Right kidney (tissue), 1 donor: Measurements from ENCODE around the gene CAPN9.

Source experiments
- DNase-seq: peaks from one replicate; pipeline ENCODE4 v3.0.0-alpha.2; 2016

CAPN9 gene

GRCh38 chr1:230797942-230798365, 50.8 kb downstream of the CAPN9 start:
- DNase-seq: peak; percentile 47

GRCh38 chr1:230798491-230798890, 51.3 kb downstream of the CAPN9 start:
- no peak for DNase-seq

- no peak for DNase-seq
Observed at GRCh38 chr1:230800891-230801840, 54.0 kb downstream of the CAPN9 start.

DNA sequence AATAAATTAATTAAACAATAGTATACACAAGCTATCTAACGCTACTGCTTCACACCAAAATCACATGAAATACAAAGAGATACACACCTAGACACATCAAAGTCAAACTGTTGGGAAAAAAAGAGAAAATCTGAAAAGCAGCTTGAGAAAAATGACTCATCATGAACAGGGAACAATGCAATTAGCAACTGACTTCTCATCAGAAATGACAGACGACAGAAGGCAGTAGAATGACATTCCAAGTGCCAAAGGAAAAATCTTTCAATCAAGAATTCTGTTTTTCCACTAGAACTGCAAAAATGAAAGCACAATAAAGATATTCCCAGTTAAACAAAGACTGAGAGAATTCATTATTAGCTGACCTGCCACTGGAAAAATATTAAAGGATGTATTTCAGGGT, 57.2 kb downstream of the CAPN9 start:
- DNase-seq: no peak

DNA sequence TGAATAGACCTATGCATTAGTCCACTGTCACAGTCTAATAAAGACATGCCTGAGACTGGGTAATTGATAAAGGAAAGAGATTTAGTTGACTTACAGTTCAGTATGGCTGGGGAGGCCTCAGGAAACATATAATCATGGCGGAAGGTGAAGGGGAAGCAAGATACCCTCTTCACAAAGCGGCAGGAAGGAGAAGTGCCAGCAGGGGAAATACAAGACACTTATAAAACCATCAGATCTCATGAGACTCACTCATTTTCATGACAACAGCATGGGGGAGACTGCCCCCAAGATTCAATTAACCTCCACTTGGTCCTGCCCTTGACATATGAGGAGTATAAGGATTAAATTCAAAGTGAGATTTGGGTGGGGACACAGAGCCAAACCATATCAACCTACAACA, 59.4 kb downstream of the CAPN9 start:
- DNase-seq: no peak

DNA sequence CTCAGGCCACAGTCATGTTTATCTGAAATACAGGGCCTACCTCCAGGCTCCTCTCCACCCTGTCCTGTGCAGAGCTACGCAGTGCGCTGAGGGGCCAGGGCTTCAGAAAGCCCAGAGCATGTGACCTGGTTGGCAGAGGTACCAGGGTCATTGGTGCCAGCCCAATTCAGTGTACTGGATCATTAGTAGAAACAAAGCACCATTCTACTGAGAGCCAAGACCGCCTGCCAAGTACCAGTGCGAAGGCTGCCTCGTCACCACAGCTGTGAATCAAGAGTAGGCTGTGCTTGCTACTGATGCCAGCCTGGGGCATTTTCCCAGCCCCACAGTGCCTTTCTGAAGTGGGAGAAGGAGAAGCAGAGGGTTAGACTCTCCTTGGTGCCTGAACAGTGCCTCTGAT, 59.8 kb downstream of the CAPN9 start:
- no peak for DNase-seq

DNA sequence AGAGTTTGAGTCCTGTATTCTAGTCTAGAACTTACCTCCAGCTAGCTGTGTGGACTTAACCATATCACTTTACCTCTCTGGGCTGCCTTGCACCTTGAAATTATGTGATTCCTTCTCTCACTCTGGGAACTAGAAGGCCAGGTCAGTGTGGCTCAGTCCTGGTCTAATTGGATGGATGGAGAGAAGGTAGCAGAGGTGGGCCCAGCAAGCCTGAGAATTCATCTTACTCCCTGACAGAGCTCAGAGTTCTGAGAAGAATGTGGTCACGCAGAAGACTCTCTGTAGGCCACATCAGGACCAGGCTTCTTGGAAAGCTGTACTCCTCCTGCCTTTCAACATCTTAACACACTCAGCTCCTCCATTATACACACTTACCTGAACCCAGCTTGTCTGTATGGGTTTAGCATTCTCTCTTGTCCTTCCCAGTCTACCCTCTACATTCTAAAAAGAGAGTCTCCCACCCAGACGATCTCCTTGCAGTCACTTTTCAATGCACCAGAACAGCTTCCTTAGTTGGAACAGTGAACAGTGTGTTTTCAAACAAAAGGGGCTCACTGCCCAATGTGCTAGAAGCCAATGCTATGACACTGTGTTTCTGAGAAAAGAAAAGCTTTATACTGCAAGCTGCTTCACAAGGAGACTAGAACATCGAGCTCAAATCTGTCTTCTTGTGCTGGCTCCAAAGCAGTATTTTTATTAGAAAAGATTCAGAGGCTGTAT, 60.5 kb downstream of the CAPN9 start:
- no peak for DNase-seq

- no peak for DNase-seq
Observed at GRCh38 chr1:230808281-230808872, 61.2 kb downstream of the CAPN9 start.

DNA sequence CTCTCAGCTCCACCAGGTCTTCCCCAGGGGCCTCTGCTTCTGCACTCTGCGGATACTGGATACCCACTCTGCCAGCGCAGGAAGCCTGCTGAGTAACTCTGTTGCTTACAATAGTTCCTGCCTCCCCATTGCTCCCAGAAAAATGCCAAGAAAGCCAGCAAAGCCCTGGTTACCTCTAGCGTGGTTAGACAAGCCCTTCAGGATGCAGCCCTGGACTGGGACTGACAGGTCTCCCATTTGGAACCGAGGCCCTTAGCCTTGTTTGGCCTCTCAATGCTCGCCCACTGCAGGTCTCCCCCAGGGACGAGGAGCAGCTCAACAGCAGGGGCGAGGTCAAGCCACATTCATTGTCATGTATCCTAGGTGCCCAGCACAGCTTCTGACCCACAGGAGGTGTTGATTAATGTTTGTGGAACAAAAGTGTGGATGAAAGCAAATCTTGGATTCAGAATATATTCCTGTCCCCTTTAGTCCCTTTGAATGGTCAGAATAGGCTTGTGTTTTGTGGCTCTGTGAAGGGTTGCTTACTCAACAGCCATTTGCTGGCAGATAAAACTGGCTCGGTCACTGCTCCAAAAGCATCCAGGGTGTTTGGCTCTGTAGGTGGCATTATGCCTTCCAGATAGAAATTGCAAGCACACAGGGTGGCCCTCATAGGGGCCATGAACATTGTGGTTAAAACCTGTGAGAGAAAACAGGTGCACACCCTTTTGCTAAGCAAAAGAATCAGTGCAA, 62.2 kb downstream of the CAPN9 start:
- DNase-seq: no peak

DNA sequence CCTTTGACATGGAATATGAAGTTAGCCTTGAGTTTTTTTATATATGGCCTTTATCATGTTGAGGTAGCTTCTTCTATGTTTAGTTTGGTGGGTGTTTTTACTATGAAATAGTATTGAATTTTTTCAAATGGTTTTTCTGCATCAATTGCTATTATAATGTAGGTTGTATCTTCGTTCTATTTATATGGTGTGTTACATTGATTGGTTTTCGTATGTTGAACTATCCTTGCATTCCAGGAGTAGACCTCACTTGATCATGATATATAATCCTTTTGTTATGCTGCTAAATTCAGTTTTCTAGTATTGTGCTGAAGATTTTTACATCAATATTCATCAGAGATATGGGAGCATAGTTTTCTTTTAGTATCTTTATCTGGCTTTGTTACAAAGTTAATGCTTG, 65.4 kb downstream of the CAPN9 start:
- no peak for DNase-seq

GRCh38 chr1:230814949-230815692, 67.9 kb downstream of the CAPN9 start:
- DNase-seq: no peak

DNA sequence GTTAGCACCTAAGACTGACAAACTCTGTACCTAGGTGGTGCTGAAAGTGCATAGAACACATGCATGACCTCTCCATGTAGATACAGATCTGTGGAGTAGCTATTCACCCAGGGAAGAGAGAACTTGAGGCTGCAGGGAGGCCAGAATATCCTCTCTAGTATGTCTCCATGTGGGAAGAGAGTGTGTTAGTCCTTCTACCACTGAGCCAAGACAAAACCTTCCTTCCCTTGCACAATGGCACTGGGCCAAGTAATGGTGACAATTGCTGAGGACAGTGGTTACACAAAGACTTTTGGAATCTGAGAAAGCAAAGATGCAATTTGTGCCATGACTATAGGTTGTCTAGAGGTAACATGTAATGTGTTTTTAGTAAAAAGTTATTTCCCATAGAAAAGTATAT, 68.8 kb downstream of the CAPN9 start:
- no peak for DNase-seq

DNA sequence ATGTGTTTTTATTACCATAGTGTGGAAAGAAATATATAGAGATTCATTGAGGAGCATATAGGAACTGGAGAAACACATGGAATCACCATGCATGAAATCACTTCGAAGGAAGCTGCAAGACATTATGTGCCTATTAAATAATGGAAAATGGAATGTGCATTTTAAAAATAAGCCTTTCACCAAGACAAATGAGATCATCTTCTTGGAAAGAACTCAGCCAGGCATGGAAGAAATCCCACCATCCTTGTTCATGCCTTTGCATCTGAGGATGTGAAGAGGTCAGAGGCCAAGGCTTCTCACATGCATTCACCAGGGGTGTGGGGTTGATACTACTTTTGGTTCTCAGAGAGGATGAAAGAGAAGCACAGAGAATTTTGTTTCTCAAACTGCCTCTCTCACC, 71.2 kb downstream of the CAPN9 start:
- DNase-seq: no peak

- DNase-seq: no peak
Observed at GRCh38 chr1:230818901-230819300, 71.7 kb downstream of the CAPN9 start.

DNA sequence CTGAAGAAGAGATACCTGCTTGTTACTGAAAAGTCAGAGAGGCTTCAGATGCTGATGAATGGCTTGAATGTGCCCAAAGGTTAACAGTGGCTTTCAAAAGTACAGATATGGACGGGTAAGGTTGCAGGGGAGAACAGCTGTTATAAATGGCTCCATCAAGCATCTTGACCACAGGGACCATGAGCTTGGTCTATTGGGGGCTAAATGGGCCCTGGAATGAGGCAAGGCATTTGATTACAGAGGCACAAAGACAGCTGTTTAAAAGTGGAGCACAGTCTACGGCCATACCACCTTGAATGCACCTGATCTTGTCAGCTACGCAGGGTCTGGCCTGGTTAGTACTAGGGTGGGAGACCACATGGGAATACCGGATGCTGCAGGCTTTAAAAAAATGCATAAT, 72.8 kb downstream of the CAPN9 start:
- DNase-seq: no peak

DNA sequence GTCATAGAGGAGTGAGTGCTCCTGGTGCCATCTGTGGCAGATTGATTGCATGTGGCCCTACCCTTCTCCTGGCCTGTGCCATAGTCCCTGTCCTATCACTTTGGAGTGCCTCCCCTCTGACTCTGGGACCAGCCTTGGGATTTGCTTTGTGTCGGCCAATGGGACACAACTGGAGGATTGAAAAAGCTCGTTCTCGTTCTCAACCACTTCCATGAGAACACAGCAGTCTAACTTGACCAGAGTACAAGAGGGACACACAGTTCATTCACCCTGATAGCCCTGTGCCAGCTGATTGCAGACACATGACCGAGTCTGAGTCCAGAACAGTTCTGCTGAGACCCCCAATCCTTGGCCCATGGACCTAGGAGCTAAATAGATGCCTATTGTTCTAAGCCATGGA, 73.4 kb downstream of the CAPN9 start:
- no peak for DNase-seq

DNA sequence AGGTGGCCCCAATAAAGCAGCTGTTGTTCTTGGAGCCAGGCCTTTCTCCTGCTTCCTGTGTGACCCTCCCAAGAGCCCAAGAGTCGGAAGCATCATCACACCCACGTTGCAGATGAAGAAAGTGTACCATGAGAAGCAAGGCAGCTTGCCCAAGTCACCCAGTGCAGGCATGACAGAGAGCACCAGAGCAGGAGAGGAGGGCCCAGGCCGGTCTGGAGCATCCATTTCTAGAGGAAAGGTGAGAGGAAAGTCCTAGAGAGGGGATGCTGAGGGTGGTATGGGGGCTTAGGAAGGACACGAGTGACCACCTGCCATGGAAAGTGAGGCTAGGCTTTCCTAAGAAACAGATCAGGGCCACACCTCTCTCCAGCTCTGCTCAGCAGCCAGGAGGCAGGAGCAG, 74.2 kb downstream of the CAPN9 start:
- no peak for DNase-seq

GRCh38 chr1:230822092-230822581, 74.9 kb downstream of the CAPN9 start:
- no peak for DNase-seq

DNA sequence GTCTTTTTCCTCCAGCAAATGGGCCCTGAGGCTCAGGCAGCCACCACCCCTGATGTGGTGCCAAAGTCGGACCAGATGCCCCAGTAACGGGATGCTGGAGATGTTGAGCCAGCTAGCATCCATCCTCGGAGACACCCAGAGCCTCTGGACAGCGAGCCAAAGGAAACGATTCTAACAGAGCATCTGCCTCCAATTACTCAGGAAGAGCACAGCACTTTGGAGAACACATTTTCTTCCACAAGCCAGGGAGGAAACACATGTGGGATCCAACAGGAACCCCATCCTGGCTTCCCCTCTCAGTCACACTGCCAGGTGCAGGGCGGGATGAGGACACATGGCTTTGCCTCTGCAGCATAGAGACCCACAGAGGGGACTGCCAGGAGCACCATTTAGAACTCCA, 76.2 kb downstream of the CAPN9 start:
- DNase-seq: no peak

- DNase-seq: no peak
Observed at GRCh38 chr1:230823931-230824381, 76.8 kb downstream of the CAPN9 start.

DNA sequence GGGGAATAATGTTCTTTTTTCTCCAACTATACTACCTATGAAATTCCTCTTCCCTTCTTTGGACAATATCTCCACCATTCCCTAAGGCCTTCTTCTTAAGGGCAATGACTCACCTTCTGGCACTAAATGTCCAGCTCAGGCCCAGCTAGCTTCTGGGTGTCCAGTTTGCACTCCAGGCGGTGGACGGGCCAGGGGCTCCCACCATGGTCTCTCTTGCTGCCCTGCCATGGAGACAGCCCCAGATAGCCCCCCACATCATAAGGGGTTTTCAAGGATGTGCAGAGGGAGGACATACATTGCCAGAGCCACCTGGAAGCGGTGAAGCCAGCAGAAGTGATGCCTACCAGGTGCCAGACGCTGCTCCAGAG, 77.3 kb downstream of the CAPN9 start:
- DNase-seq: no peak
